Activated T-cell treated with anti-CD3 and anti-CD28 coated beads, Interleukin-2, amount 50 U/mL, for 48 hours (primary cell): ENCODE measurements around the gene SARS1.

Experiments
- DNase-seq, 2 experiments: peaks; one replicate each; pipeline ENCODE4 v3.0.0-alpha.2; 2020

SARS1 gene

DNA sequence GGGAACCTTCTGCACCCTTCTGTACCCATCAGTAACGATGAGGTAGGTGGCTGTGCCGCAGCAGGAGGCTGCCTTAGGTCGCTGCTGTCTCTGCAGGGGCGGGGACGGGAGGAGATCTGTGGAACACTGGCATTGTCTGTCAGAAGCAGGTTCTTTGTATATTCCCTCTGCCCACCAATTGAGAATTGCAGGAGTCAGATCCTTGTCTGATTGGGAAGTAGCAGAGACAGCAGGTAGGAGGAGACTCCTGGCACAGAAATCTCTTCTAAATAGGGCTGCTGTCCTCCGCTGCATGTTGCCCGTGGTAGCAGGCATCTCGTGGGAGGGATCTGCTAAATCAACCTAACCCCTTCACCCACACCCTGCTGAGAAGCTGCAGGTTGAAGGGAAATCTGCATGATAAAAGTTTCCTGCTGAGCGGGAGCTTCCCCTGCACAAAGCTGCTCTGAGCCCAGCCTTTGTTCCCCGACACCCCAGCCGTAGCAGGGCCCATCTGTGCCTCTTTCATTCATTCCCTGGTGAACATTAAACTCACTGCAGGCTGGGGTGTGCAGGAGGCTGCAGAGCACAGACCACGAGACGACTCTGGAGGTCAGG is 15.9 kb downstream of the SARS1 start:
- DNase-seq = no peak

- DNase-seq = no peak
These were observed 17.3 kb downstream of the SARS1 start for GRCh38 chr1:109231066-109231465.

GRCh38 chr1:109235137-109235536 is 21.4 kb downstream of the SARS1 start:
- DNase-seq = no peak

GRCh38 chr1:109237512-109237911 is 23.8 kb downstream of the SARS1 start:
- no peak for DNase-seq

- DNase-seq = no peak
These were observed 24.7 kb downstream of the SARS1 start for GRCh38 chr1:109238382-109238781.

GRCh38 chr1:109239047-109239408 is 25.3 kb downstream of the SARS1 start:
- DNase-seq = no peak

- DNase-seq = peak in 1 of 2 experiments; percentile 50
These were observed 25.8 kb downstream of the SARS1 start for GRCh38 chr1:109239409-109240068.

GRCh38 chr1:109240158-109241152 is 26.7 kb downstream of the SARS1 start:
- DNase-seq = peak in 1 of 2 experiments; percentile 42

GRCh38 chr1:109241344-109241743 is 27.6 kb downstream of the SARS1 start:
- no peak for DNase-seq

DNA sequence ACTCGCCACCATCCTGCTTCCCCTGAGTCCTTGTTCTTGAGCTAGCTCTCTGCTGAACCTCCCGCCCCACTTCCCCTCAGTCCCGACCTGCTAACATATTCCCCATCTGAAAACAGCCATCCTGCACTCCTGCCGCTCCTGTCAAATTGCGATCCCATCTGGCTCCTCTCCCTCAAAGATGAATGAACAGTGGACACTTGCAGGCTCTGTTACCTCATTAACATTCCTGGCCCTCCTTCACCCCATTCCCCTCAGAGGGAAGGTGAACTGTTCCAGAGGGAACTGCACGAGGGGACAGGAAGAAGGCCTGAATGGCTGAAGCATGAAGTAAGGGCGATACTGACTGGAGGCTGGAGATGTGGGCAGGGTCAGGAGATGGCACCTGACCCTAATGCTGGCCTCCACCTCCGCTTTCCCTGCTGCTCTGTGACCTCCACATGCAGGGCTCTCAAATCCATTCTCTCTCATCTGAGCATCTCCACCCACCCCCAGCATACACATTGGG is 28.2 kb downstream of the SARS1 start:
- DNase-seq = no peak

GRCh38 chr1:109242387-109242786 is 28.7 kb downstream of the SARS1 start:
- DNase-seq = no peak

GRCh38 chr1:109243221-109243620 is 29.5 kb downstream of the SARS1 start:
- no peak for DNase-seq

- DNase-seq = no peak
These were observed 30.3 kb downstream of the SARS1 start for GRCh38 chr1:109243860-109244552.

- no peak for DNase-seq
These were observed 32.4 kb downstream of the SARS1 start for GRCh38 chr1:109246141-109246551.

DNA sequence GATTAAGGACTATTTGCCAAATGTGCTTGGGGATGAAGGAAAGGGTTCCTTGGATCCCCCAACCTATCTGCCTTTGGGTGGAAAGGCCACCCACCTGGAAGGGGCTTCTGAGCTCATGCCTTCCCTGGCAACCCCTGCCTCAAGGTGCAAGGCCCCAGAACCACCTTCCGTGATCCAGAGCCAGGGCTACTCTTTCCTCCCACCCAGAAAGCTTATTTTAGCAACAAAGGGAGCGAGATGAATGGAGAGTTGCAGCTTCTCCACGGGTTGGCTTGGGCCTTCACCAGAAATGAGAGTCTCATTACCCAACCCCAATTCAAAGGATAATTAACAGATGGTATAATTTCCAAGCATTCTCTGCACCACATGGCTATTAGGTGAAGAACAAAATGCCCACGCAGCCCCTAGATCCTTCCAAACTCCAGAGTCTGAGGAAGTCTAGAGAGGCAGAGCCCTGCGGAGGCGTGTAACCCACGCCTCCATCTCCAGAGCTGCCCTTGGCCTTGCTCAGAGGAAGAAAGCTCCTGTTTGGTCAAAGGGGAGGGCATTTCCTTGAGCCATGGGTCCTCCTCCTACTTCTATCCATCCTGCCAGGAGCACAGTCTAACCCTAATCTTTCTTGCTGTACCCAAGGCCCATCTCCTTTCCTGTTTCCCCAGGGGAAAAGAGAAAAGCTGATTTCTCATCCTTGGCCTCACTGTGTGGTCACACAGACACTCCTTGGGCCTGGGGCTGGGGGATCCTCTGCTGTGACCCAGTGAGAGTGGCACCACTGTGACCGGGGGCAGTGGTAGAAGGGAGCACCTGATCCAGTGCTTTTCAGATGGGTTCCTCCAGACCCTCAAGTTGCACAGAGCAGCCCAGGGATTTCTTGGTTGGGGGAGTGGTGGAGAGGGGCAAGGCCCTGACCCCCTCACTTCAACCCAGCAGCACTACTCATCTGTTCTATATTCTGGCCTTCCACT is 34.0 kb downstream of the SARS1 start:
- DNase-seq = no peak

- DNase-seq = no peak
These were observed 34.7 kb downstream of the SARS1 start for GRCh38 chr1:109248444-109248796.

- DNase-seq = peak; percentile 70 to 75
These were observed 35.3 kb downstream of the SARS1 start, which contains the start of gene CELSR2 for GRCh38 chr1:109248797-109249629. Gene CELSR2 (plus strand): TSS chr1:109249539. CDS start chr1:109250080, 541 bp downstream.

GRCh38 chr1:109249654-109250401 is 36.1 kb downstream of the SARS1 start:
- no peak for DNase-seq

- DNase-seq = no peak
These were observed 36.9 kb downstream of the SARS1 start for GRCh38 chr1:109250454-109251276.
